Thoracic aorta (tissue), 2 donors: ENCODE data around the gene RANBP6. TPM values are rescaled to one million over a fixed set of nuclear protein-coding genes. Genes with fewer than 3 reads are reported as not detected.

Source experiments
- ATAC-seq: fragments of 150-250 bp; one replicate; pipeline ENCODE4 v1.8.0; 2017; ENCODE audit warnings: low read depth; ENCODE audit not compliant: insufficient number of reproducible peaks, low FRiP score
- DNase-seq: peaks from one replicate; pipeline ENCODE4 v3.0.0-alpha.2; 2020; ENCODE audit warnings: low spot score
- H3K27ac ChIP-seq, 2 donors: fragments of 200-600 bp; sonication (generic); 1 replicate in 1 of 2; 2 replicates in 1 of 2; pipeline ENCODE4 v1.5.1; 2016; ENCODE audit warnings: mild to moderate bottlenecking in 2 of 2, moderate library complexity in 2 of 2
- H3K27me3 ChIP-seq: fragments of 200-600 bp; sonication (generic); replicated peaks from 2 replicates; pipeline ENCODE4 v1.6.0; 2016; ENCODE audit warnings: mild to moderate bottlenecking; ENCODE audit not compliant: insufficient read depth
- H3K36me3 ChIP-seq: fragments of 200-600 bp; sonication (generic); one replicate; pipeline ENCODE4 v1.5.1; 2016
- H3K4me1 ChIP-seq, 2 donors: fragments of 200-600 bp; sonication (generic); 1 replicate in 1 of 2; 2 replicates in 1 of 2; pipeline versions ENCODE4 v1.5.1 to v1.6.0; 2016; ENCODE audit warnings: low read depth in 2 of 2, mild to moderate bottlenecking in 1 of 2; ENCODE audit not compliant: control insufficient read depth in 1 of 2
- H3K4me3 ChIP-seq: fragments of 200-600 bp; sonication (generic); 2 replicates; pipeline ENCODE4 v1.5.1; 2016; ENCODE audit warnings: mild to moderate bottlenecking
- H3K9me3 ChIP-seq: fragments of 200-600 bp; sonication (generic); 2 replicates; pipeline ENCODE4 v1.5.1; 2016
- total RNA-seq, 2 donors: library from RNA; depleted of rRNA; stranded (reverse); fragments of >200 nt; gene quantifications; one replicate each; pipeline versions ENCODE4 v1.1.0 to v1.2.3, GENCODE V29; 2016
- TF ChIP-seq, protein P1 (sequence below): fragments of 200-600 bp; sonication (generic); IDR thresholded peaks from one replicate; pipeline ENCODE4 v1.5.1; 2019; ENCODE audit warnings: antibody characterized with exemption

RANBP6 gene
- total RNA-seq, 2 donors from 2014 or later = 8.4 to 23.6 TPM

- ATAC-seq = no peak
Observed at GRCh38 chr9:6045364-6045763, 29.9 kb upstream of the RANBP6 start.

DNA sequence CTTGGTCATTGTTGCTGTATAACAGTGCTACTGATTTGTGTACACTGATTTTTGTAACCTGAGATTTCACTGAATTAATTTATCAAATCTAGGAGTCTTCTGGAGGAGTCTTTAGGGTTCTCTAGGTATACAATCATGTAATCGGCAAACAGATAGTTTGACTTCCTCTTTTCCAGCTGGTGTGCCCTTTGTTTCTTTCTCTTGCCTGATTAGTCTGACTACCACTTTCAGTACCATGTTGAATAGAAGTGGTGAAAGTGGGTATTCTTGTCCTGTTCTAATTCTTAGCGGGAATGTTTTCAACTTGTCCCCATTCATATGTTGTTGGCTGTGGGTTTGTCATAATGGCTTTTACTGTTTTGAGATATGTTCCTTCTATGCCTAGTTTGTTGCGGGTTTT is 24.7 kb upstream of the RANBP6 start:
- no peaks in the 10 kb centered on the region for H3K36me3 ChIP-seq
- ATAC-seq (no peak), DNase-seq (no peak)
- H3K27ac ChIP-seq = no peak overlapping the region
- no peak overlapping the region for H3K4me3 ChIP-seq
- no peaks in the 10 kb centered on the region for H3K27me3 ChIP-seq
- H3K9me3 ChIP-seq = no peaks in the 10 kb centered on the region
- TF ChIP-seq, protein P1, sequence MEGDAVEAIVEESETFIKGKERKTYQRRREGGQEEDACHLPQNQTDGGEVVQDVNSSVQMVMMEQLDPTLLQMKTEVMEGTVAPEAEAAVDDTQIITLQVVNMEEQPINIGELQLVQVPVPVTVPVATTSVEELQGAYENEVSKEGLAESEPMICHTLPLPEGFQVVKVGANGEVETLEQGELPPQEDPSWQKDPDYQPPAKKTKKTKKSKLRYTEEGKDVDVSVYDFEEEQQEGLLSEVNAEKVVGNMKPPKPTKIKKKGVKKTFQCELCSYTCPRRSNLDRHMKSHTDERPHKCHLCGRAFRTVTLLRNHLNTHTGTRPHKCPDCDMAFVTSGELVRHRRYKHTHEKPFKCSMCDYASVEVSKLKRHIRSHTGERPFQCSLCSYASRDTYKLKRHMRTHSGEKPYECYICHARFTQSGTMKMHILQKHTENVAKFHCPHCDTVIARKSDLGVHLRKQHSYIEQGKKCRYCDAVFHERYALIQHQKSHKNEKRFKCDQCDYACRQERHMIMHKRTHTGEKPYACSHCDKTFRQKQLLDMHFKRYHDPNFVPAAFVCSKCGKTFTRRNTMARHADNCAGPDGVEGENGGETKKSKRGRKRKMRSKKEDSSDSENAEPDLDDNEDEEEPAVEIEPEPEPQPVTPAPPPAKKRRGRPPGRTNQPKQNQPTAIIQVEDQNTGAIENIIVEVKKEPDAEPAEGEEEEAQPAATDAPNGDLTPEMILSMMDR = no peak
- no peaks in the 10 kb centered on the region for H3K4me1 ChIP-seq

More at GRCh38 chr9:6045364-6045763, 29.9 kb upstream of the RANBP6 start:
- TF ChIP-seq, protein P1 = no peak
- no peak for DNase-seq
- no peak overlapping the region for H3K4me3 ChIP-seq
- H3K36me3 ChIP-seq = no peaks in the 10 kb centered on the region
- H3K4me1 ChIP-seq = no peaks in the 10 kb centered on the region
- H3K27me3 ChIP-seq = no peaks in the 10 kb centered on the region
- no peaks in the 10 kb centered on the region for H3K9me3 ChIP-seq
- H3K27ac ChIP-seq = no peak overlapping the region

DNA sequence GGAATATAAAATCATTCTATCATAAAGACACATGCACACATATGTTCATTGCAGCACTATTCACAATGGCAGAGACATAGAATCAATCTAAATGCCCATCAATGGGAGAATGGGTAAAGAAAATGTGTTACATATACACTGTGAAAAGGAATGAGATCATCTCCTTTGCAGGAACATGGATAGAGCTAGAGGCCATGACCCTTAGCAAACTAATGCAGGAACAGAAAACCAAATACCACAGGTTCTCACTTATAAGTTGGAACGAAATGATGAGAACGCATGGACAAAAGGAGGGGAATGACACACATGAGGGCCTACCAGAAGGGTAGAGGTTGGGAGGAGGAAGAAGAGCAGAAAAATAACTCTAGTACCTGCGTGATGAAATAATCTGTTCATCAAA is 21.0 kb upstream of the RANBP6 start:
- DNase-seq (no peak), ATAC-seq (no peak)
- Histone ChIP-seq H3K4me1 (no peaks in the 10 kb centered on the region), H3K36me3 (no peaks in the 10 kb centered on the region), H3K9me3 (no peaks in the 10 kb centered on the region), H3K27ac (no peak overlapping the region), H3K4me3 (no peak overlapping the region), H3K27me3 (no peaks in the 10 kb centered on the region)
- TF ChIP-seq, protein P1 = no peak

- no peak for DNase-seq
- Histone ChIP-seq H3K36me3 (no peaks in the 10 kb centered on the region), H3K4me1 (no peaks in the 10 kb centered on the region), H3K27me3 (no peaks in the 10 kb centered on the region), H3K4me3 (no peak overlapping the region), H3K27ac (no peak overlapping the region), H3K9me3 (no peaks in the 10 kb centered on the region)
- no peak for ATAC-seq
- TF ChIP-seq, protein P1 = no peak
Observed at GRCh38 chr9:6034954-6035353, 19.5 kb upstream of the RANBP6 start.

GRCh38 chr9:6029604-6030274 is 14.3 kb upstream of the RANBP6 start:
- TF ChIP-seq, protein P1 = no peak
- H3K4me3 ChIP-seq = no peak overlapping the region
- no peaks in the 10 kb centered on the region for H3K4me1 ChIP-seq
- no peak overlapping the region for H3K27ac ChIP-seq
- ATAC-seq (no peak), DNase-seq (no peak)
- H3K27me3 ChIP-seq = no peaks in the 10 kb centered on the region
- no peaks in the 10 kb centered on the region for H3K36me3 ChIP-seq
- no peaks in the 10 kb centered on the region for H3K9me3 ChIP-seq
